K562 (cell line): ENCODE data around the gene OXSR1. TPM values are rescaled to one million over a fixed set of nuclear protein-coding genes. Genes with fewer than 3 reads are reported as not detected.

Source experiments
- EP300 ChIP-seq: IDR thresholded peaks from 2 replicates; pipeline ENCODE4 v1.6.1; 2012; ENCODE audit warnings: low read length, improper control_type of control experiment
- GTF2A2 ChIP-seq: IDR thresholded peaks from 2 replicates; pipeline ENCODE4 v1.6.1; 2016; ENCODE audit warnings: mild to moderate bottlenecking, missing genetic modification characterization, missing compliant biosample characterization
- HNRNPL ChIP-seq: fragments of 200-400 bp; formaldehyde crosslinking; IDR thresholded peaks from 2 replicates; pipeline ENCODE4 v1.6.1; 2017; ENCODE audit warnings: low read depth, mild to moderate bottlenecking, low read length
- ILF3 ChIP-seq: fragments of 450-650 bp; IDR thresholded peaks from 2 replicates; pipeline ENCODE4 v1.6.1; 2018; ENCODE audit warnings: antibody characterized with exemption, mild to moderate bottlenecking, moderate library complexity, borderline replicate concordance
- MCM3 ChIP-seq: fragments of 450-650 bp; IDR thresholded peaks from 2 replicates; pipeline ENCODE4 v1.6.1; 2016
- PHTF2 ChIP-seq: fragments of 250-450 bp; sonication (Bioruptor Pico); IDR thresholded peaks from 2 replicates; pipeline ENCODE4 v1.5.0; 2021; ENCODE audit warnings: mild to moderate bottlenecking
- PKNOX1 ChIP-seq: fragments of 450-650 bp; IDR thresholded peaks from 2 replicates; pipeline ENCODE4 v1.6.1; 2016
- POLR2AphosphoS5 ChIP-seq: IDR thresholded peaks from 2 replicates; pipeline ENCODE4 v1.6.1; 2011; ENCODE audit warnings: mild to moderate bottlenecking, low read depth, low read length, moderate library complexity; ENCODE audit not compliant: control insufficient read depth, insufficient read depth
- ZNF212 ChIP-seq: fragments of 450-650 bp; formaldehyde crosslinking; IDR thresholded peaks from 2 replicates; pipeline ENCODE4 v1.4.0; 2020; ENCODE audit warnings: mild to moderate bottlenecking
- ZNF449 ChIP-seq: fragments of 250-450 bp; sonication (Bioruptor Pico); IDR thresholded peaks from 2 replicates; pipeline ENCODE4 v1.8.0; 2022; ENCODE audit warnings: moderate library complexity, mild to moderate bottlenecking, inconsistent platforms
- ZNF639 ChIP-seq, 2 experiments: fragments of 200-800 bp in 1 of 2; sonication (Bioruptor generic) in 1 of 2; sonication (generic) in 1 of 2; formaldehyde crosslinking in 1 of 2; IDR thresholded peaks in 1 of 2; conservative IDR thresholded peaks in 1 of 2; 2 replicates each; pipeline versions ENCODE4 v1.5.0 to v1.6.1; 2016 to 2020; ENCODE audit warnings: missing compliant biosample characterization in 1 of 2, missing genetic modification characterization in 1 of 2, missing genetic modification reagents in 1 of 2
- polyA plus RNA-seq, 8 experiments: library from polyadenylated mRNA; depleted of rRNA in 4 of 8; stranded (reverse) in 5 of 8; unstranded in 3 of 8; fragments of >200 nt; fragmentation: Nextera tagmentation in 2 of 8; fragmentation: Illumina TruSeq in 1 of 8; extraction: Ambion mirVana in 2 of 8; extraction: Trizol in 1 of 8; gene quantifications; 2 replicates each; pipeline versions ENCODE4 v1.2.1 to v1.2.3, GENCODE V29; 2011 to 2014; ENCODE audit warnings: inconsistent platforms in 1 of 8, missing spikeins in 1 of 8
- total RNA-seq, 7 experiments: library from RNA; depleted of rRNA in 6 of 7; stranded (reverse); fragments of >200 nt in 6 of 7; fragmentation: Illumina TruSeq in 2 of 7; extraction: Trizol in 2 of 7; gene quantifications; 2 replicates each; pipeline versions ENCODE4 v1.2.1 to v1.2.3, GENCODE V29; 2011 to 2021; ENCODE audit warnings: low replicate concordance in 1 of 7
- TF ChIP-seq, protein P1 (sequence below): sonication (generic); formaldehyde crosslinking; IDR thresholded peaks from 2 replicates; pipeline ENCODE4 v1.8.0; 2022; ENCODE audit warnings: missing genetic modification reagents, mild to moderate bottlenecking, borderline replicate concordance
- TF ChIP-seq, protein P2 (sequence below): fragments of 250-450 bp; sonication (Bioruptor Pico); IDR thresholded peaks from 2 replicates; pipeline ENCODE4 v1.4.0; 2020; ENCODE audit warnings: mild to moderate bottlenecking, moderate library complexity

Gene OXSR1
- total and polyA plus RNA-seq, 9 of the 15 experiments (the other 6 are each of a cell fraction or from before 2014, with no cell fraction given), result 15.7 to 87.6 (median 48.7) TPM

GRCh38 chr3:38222032-38222634 is 56.8 kb downstream of the OXSR1 start (continued):
- TF ChIP-seq ZNF449 (CRISPR knock-in tag) (no peak), PKNOX1 (peak; percentile 92), ILF3 (no peak), GTF2A2 (tag) (no peak), HNRNPL (no peak), ZNF212 (CRISPR knock-in tag) (no peak), MCM3 (no peak), POLR2AphosphoS5 (peak; percentile 70; the same call in 1 of the 2 replicates), ZNF639 (CRISPR knock-in tag; conservative IDR thresholded peaks at IDR 0.05 in 1 of 2, IDR thresholded peaks at IDR 0.05 in 1 of 2) (no peak), EP300 (peak; percentile 69; the same call in 1 of the 2 replicates), PHTF2 (CRISPR knock-in tag) (no peak)
- TF ChIP-seq, protein P1, sequence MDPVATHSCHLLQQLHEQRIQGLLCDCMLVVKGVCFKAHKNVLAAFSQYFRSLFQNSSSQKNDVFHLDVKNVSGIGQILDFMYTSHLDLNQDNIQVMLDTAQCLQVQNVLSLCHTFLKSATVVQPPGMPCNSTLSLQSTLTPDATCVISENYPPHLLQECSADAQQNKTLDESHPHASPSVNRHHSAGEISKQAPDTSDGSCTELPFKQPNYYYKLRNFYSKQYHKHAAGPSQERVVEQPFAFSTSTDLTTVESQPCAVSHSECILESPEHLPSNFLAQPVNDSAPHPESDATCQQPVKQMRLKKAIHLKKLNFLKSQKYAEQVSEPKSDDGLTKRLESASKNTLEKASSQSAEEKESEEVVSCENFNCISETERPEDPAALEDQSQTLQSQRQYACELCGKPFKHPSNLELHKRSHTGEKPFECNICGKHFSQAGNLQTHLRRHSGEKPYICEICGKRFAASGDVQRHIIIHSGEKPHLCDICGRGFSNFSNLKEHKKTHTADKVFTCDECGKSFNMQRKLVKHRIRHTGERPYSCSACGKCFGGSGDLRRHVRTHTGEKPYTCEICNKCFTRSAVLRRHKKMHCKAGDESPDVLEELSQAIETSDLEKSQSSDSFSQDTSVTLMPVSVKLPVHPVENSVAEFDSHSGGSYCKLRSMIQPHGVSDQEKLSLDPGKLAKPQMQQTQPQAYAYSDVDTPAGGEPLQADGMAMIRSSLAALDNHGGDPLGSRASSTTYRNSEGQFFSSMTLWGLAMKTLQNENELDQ (CRISPR knock-in tag), result no peak
- TF ChIP-seq, protein P2, sequence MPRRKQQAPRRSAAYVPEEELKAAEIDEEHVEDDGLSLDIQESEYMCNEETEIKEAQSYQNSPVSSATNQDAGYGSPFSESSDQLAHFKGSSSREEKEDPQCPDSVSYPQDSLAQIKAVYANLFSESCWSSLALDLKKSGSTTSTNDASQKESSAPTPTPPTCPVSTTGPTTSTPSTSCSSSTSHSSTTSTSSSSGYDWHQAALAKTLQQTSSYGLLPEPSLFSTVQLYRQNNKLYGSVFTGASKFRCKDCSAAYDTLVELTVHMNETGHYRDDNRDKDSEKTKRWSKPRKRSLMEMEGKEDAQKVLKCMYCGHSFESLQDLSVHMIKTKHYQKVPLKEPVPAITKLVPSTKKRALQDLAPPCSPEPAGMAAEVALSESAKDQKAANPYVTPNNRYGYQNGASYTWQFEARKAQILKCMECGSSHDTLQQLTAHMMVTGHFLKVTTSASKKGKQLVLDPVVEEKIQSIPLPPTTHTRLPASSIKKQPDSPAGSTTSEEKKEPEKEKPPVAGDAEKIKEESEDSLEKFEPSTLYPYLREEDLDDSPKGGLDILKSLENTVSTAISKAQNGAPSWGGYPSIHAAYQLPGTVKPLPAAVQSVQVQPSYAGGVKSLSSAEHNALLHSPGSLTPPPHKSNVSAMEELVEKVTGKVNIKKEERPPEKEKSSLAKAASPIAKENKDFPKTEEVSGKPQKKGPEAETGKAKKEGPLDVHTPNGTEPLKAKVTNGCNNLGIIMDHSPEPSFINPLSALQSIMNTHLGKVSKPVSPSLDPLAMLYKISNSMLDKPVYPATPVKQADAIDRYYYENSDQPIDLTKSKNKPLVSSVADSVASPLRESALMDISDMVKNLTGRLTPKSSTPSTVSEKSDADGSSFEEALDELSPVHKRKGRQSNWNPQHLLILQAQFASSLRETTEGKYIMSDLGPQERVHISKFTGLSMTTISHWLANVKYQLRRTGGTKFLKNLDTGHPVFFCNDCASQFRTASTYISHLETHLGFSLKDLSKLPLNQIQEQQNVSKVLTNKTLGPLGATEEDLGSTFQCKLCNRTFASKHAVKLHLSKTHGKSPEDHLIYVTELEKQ, result peak; percentile 67; the same call in 1 of the 2 replicates
